GM12872 (cell line): ENCODE measurements around the gene CTPS2.

Source experiments
- CTCF ChIP-seq: IDR thresholded peaks from 3 replicates; pipeline ENCODE4 v1.5.1; 2011; ENCODE audit warnings: low read depth, mild to moderate bottlenecking, low read length, moderate library complexity; ENCODE audit not compliant: insufficient read depth

Gene CTPS2

GRCh38 chrX:16722481-16722880 is 10.0 kb upstream of the CTPS2 start:
- no peak for TF ChIP-seq CTCF

- no peak for TF ChIP-seq CTCF
Measured at GRCh38 chrX:16719334-16720084, 7.0 kb upstream of the CTPS2 start, which contains the start of gene SYAP1. Gene SYAP1, plus strand, starts transcription at chrX:16719612. Its CDS starts 113 bp downstream, at chrX:16719725.

GRCh38 chrX:16718824-16719333 is 6.4 kb upstream of the CTPS2 start:
- TF ChIP-seq CTCF: no peak

GRCh38 chrX:16714504-16714903 is 2.0 kb upstream of the CTPS2 start:
- TF ChIP-seq CTCF: no peak

GRCh38 chrX:16711893-16712547 is 449 bp downstream of the CTPS2 start:
- TF ChIP-seq CTCF: no peak

GRCh38 chrX:16711219-16711811 is 1.2 kb downstream of the CTPS2 start:
- TF ChIP-seq CTCF: no peak

- TF ChIP-seq CTCF: no peak
Measured at GRCh38 chrX:16708016-16708415, 4.5 kb downstream of the CTPS2 start.
